Tibial nerve (tissue), 4 donors: Measurements from ENCODE around the gene SCT. TPM values are rescaled to one million over a fixed set of nuclear protein-coding genes. Genes with fewer than 3 reads are reported as not detected.

Experiments used
- DNase-seq, 2 donors: peaks; one replicate each; pipeline ENCODE4 v3.0.0-alpha.2; 2019; ENCODE audit warnings: low spot score in 2 of 2
- H3K27ac ChIP-seq, 4 donors: fragments of 200-600 bp; sonication (generic) in 3 of 4; one replicate each; pipeline ENCODE4 v1.5.1; 2017 to 2019; ENCODE audit warnings: mild to moderate bottlenecking in 1 of 4
- H3K27me3 ChIP-seq, 2 donors: fragments of 200-600 bp; sonication (generic) in 1 of 2; one replicate each; pipeline versions ENCODE4 v1.5.1 to v1.6.0; 2017 to 2019
- H3K36me3 ChIP-seq, 3 donors: fragments of 200-600 bp; sonication (generic); one replicate each; pipeline ENCODE4 v1.5.1; 2018 to 2019
- H3K4me1 ChIP-seq, 4 donors: fragments of 200-600 bp; sonication (generic) in 3 of 4; one replicate each; pipeline ENCODE4 v1.5.1; 2017 to 2019
- H3K4me3 ChIP-seq, 4 donors: fragments of 200-600 bp; sonication (generic) in 3 of 4; one replicate each; pipeline ENCODE4 v1.5.1; 2017 to 2019; ENCODE audit warnings: mild to moderate bottlenecking in 1 of 4, moderate library complexity in 1 of 4
- H3K9me3 ChIP-seq, 4 donors: fragments of 200-600 bp; sonication (generic) in 3 of 4; one replicate each; pipeline ENCODE4 v1.5.1; 2017 to 2019
- EP300 ChIP-seq, 2 donors: sonication (generic); formaldehyde crosslinking; IDR thresholded peaks; one replicate each; pipeline ENCODE4 v1.6.1; 2017; ENCODE audit warnings: antibody characterized with exemption in 2 of 2, mild to moderate bottlenecking in 1 of 2
- POLR2A ChIP-seq, 2 donors: fragments of 450-650 bp; IDR thresholded peaks; one replicate each; pipeline ENCODE4 v1.6.1; 2017; ENCODE audit warnings: antibody characterized with exemption in 2 of 2, mild to moderate bottlenecking in 2 of 2, moderate library complexity in 2 of 2
- WGBS, 2 donors: methylation state at CpG; one replicate each; pipeline ENCODE4 v1.1.5; 2018; 5-methylcytosine and 5-hydroxymethylcytosine counted together
- total RNA-seq, 4 donors: library from RNA; depleted of rRNA; stranded (reverse); fragments of >200 nt; gene quantifications; one replicate each; pipeline ENCODE4 v1.1.0, GENCODE V29; 2016
- TF ChIP-seq, protein P1 (sequence below), 5 experiments: fragments of 200-600 bp in 3 of 5; fragments of 450-650 bp in 2 of 5; sonication (generic) in 3 of 5; IDR thresholded peaks; one replicate each; pipeline ENCODE4 v1.5.1; 2016 to 2019; ENCODE audit warnings: antibody characterized with exemption in 5 of 5, mild to moderate bottlenecking in 3 of 5, moderate library complexity in 2 of 5

The SCT gene
- total RNA-seq, 4 donors from 2014 or later, result not detected

DNA sequence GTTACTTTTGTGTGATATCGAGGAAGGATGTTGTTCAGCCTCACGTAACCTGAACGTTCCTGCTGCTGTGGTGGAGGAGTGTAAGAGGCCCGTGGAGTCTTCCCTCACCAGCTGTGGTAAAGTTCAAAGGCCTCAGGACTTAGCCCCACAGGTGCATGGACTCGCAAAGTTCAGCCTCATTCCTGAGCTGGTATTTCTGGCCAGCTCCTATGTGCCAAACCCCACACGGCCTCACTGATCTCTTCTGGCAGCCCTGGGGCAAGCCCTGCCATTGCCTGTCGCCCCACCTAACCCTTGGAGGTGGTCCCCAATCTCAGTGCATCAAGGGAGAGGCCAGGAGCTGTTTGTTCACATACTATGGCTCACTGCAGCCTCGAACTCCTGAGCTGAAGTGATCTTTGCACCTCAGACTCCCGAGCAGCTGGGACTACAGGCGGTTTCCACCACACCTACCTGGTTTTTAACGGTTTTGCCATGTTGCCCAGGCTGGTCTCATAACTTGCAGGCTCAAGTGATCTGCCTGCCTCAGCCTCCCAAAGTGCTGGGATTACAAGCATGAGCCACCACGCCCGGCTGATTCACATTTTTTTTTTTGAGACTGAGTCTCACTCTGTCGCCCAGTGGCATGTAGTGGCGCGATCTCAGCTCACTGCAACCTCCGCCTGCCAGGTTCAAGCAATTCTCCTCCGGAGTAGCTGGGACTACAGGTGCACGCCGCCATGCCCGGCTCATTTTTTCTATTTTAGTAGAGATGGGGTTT is 48.5 kb downstream of the SCT start:
- H3K9me3 ChIP-seq, result no peaks in the 10 kb centered on the region
- no peaks in the 10 kb centered on the region for H3K27me3 ChIP-seq
- WGBS, 2 donors, result 79 to 80% methylated on average over 21 of the region's 21 CpGs
- DNase-seq, result no peak
- peaks cover 0 to 25% (median 0%) of the 10 kb centered on the region in 3 donors for H3K36me3 ChIP-seq
- no peak overlapping the region for H3K27ac ChIP-seq
- no peak for TF ChIP-seq POLR2A (IDR thresholded peaks at IDR 0.05)
- no peak for TF ChIP-seq EP300 (IDR thresholded peaks at IDR 0.05)
- TF ChIP-seq, protein P1, sequence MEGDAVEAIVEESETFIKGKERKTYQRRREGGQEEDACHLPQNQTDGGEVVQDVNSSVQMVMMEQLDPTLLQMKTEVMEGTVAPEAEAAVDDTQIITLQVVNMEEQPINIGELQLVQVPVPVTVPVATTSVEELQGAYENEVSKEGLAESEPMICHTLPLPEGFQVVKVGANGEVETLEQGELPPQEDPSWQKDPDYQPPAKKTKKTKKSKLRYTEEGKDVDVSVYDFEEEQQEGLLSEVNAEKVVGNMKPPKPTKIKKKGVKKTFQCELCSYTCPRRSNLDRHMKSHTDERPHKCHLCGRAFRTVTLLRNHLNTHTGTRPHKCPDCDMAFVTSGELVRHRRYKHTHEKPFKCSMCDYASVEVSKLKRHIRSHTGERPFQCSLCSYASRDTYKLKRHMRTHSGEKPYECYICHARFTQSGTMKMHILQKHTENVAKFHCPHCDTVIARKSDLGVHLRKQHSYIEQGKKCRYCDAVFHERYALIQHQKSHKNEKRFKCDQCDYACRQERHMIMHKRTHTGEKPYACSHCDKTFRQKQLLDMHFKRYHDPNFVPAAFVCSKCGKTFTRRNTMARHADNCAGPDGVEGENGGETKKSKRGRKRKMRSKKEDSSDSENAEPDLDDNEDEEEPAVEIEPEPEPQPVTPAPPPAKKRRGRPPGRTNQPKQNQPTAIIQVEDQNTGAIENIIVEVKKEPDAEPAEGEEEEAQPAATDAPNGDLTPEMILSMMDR (IDR thresholded peaks at IDR 0.05), result no peak
- H3K4me3 ChIP-seq, result peak overlapping the region in 1 of 4 donors; percentile 95
- peaks cover 0 to 61% (median 37%) of the 10 kb centered on the region in 4 donors for H3K4me1 ChIP-seq

DNA sequence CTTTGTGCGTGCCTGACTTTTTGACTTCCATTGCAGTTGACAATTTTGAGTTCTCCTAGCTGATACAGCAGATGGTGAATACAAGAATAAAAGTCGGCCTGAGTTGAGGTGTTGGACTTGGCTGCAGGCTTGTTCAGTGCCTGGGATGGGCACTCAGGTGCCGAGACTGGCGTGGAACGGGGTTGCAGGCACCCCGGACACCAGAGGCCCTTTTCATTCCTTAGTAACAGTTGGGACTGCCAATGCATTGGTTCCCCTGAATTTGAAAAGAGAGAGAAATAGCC is 49.4 kb downstream of the SCT start:
- no peak for DNase-seq
- TF ChIP-seq POLR2A (IDR thresholded peaks at IDR 0.05), result no peak
- no peak for TF ChIP-seq EP300 (IDR thresholded peaks at IDR 0.05)
- TF ChIP-seq, protein P1 (IDR thresholded peaks at IDR 0.05), result no peak
- 56 to 75% methylated on average over 6 of the region's 6 CpGs for WGBS, 2 donors
- Histone ChIP-seq H3K27me3 (no peaks in the 10 kb centered on the region), H3K36me3 (peaks cover 0 to 16% (median 0%) of the 10 kb centered on the region in 3 donors), H3K27ac (no peak overlapping the region), H3K4me1 (peaks cover 0 to 61% (median 37%) of the 10 kb centered on the region in 4 donors), H3K9me3 (no peaks in the 10 kb centered on the region), H3K4me3 (peak overlapping the region; percentile 58 to 97 (median 88))

DNA sequence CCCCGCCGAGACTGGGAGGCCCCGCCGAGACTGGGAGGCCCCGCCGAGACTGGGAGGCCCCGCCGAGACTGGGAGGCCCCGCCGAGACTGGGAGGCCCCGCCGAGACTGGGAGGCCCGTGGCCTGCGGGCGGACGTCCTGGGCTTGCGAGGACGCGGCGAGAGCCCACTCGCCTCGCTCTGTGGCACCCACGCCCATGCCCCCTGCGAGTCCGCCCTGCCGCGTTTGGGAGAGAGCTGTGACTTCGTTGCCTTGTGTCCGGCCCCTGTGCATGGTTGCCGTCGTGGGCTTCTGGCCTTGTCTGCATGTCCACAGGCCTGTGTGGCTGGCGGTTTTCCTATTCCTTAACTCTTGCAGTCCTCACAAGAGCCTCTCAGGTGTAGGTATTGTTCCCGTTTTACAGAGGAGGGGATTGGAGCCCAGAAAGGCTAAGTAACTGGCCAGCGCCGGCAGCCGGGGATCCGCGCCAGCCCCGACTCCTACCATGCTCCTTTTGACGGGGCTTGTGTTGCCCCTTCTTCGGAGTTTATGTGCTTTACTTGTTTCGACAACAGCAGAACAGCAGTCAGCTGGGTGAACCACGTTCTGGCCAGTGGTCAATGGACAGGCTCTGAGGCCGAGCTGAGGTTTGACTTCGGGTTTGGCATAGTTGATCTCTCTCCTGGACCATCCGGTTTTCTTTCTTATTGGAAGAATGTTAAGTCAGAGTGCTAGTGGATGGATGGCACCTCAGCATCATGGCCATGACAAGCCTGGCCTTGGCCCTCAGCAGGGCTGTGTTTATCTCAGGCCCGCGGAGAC is 50.0 kb downstream of the SCT start:
- H3K9me3 ChIP-seq, result no peaks in the 10 kb centered on the region
- WGBS, 2 donors, result 8 to 10% methylated on average over 19 to 25 of the region's 48 CpGs
- TF ChIP-seq POLR2A (IDR thresholded peaks at IDR 0.05) (no peak), EP300 (IDR thresholded peaks at IDR 0.05) (no peak)
- TF ChIP-seq, protein P1 (IDR thresholded peaks at IDR 0.05), result no peak
- H3K27ac ChIP-seq, result peak overlapping the region; percentile 28 to 96 (median 78)
- no peaks in the 10 kb centered on the region for H3K27me3 ChIP-seq
- H3K4me3 ChIP-seq, result peak overlapping the region; percentile 58 to 97 (median 88)
- peaks cover 0 to 11% (median 0%) of the 10 kb centered on the region in 3 donors for H3K36me3 ChIP-seq
- DNase-seq, result no peak
- H3K4me1 ChIP-seq, result peaks cover 0 to 61% (median 37%) of the 10 kb centered on the region in 4 donors

Other genes with a start within 250 kb of the SCT start
- 10 to 100 TPM in 3 of 4 donors, 1 to 10 TPM in 1; 4.6 to 16.2 (median 13.5) TPM for gene PKP3, start 233.0 kb downstream of the SCT start, total RNA-seq
- 10 to 100 TPM; 29.1 to 81.1 (median 69.3) TPM for gene SIGIRR, start 212.2 kb downstream of the SCT start, total RNA-seq
- under 1 TPM in 3 of 4 donors, not detected in 1; 0.78 to 0.90 (median 0.87) TPM for gene ANO9, start 185.2 kb downstream of the SCT start, total RNA-seq
- gene PTDSS2, start 176.9 kb downstream of the SCT start, total RNA-seq, result 100 to 1,000 TPM in 1 of 4 donors, 10 to 100 TPM in 3; 54.2 to 100 (median 63.9) TPM
- gene RNH1, start 119.9 kb downstream of the SCT start, total RNA-seq, result 100 to 1,000 TPM; 220 to 303 (median 281) TPM
- 10 to 100 TPM; 64.3 to 71.1 (median 68.1) TPM for gene HRAS, start 91.6 kb downstream of the SCT start, total RNA-seq
- 1 to 10 TPM in 1 of 4 donors, under 1 TPM in 2, not detected in 1; 0.22 to 1.4 (median 0.60) TPM for gene LRRC56, start 89.7 kb downstream of the SCT start, total RNA-seq
- gene LMNTD2, start 66.4 kb downstream of the SCT start, total RNA-seq, result 1 to 10 TPM; 1.3 to 5.9 (median 3.2) TPM
- gene RASSF7, start 66.2 kb downstream of the SCT start, total RNA-seq, result 10 to 100 TPM; 21.0 to 25.6 (median 23.1) TPM
- 10 to 100 TPM; 27.1 to 49.2 (median 34.9) TPM for gene PHRF1, start 50.7 kb downstream of the SCT start, total RNA-seq
- gene IRF7, start 11.2 kb downstream of the SCT start, total RNA-seq, result 10 to 100 TPM in 3 of 4 donors, 1 to 10 TPM in 1; 9.0 to 37.7 (median 27.5) TPM
- not detected for gene CDHR5, start 2.2 kb downstream of the SCT start, total RNA-seq
- gene DRD4, start 10.1 kb upstream of the SCT start, total RNA-seq, result 1 to 10 TPM in 1 of 4 donors, under 1 TPM in 2, not detected in 1; 0.84 to 2.5 (median 0.90) TPM
- 10 to 100 TPM; 31.6 to 54.3 (median 41.2) TPM for gene DEAF1, start 68.0 kb upstream of the SCT start, total RNA-seq
- 10 to 100 TPM; 15.3 to 43.9 (median 38.1) TPM for gene TMEM80, start 68.6 kb upstream of the SCT start, total RNA-seq
- gene EPS8L2, start 79.0 kb upstream of the SCT start, total RNA-seq, result 10 to 100 TPM; 29.1 to 48.0 (median 32.7) TPM
- gene TALDO1, start 120.3 kb upstream of the SCT start, total RNA-seq, result 100 to 1,000 TPM; 203 to 323 (median 241) TPM
- 10 to 100 TPM; 22.1 to 41.4 (median 27.3) TPM for gene GATD1, start 150.3 kb upstream of the SCT start, total RNA-seq
- not detected for gene CEND1, start 162.9 kb upstream of the SCT start, total RNA-seq
- 10 to 100 TPM in 2 of 4 donors, 1 to 10 TPM in 2; 8.0 to 17.5 (median 10.0) TPM for gene SLC25A22, start 171.1 kb upstream of the SCT start, total RNA-seq
- gene PIDD1, start 178.1 kb upstream of the SCT start, total RNA-seq, result 10 to 100 TPM; 32.2 to 67.5 (median 35.9) TPM
- 100 to 1,000 TPM; 404 to 765 (median 584) TPM for gene RPLP2, start 182.8 kb upstream of the SCT start, total RNA-seq
- 100 to 1,000 TPM; 136 to 314 (median 187) TPM for gene PNPLA2, start 191.7 kb upstream of the SCT start, total RNA-seq
- gene CRACR2B, start 200.7 kb upstream of the SCT start, total RNA-seq, result 10 to 100 TPM in 3 of 4 donors, 1 to 10 TPM in 1; 7.1 to 19.7 (median 16.8) TPM
- 100 to 1,000 TPM; 264 to 309 (median 281) TPM for gene CD151, start 205.8 kb upstream of the SCT start, total RNA-seq
- gene POLR2L, start 215.3 kb upstream of the SCT start, total RNA-seq, result 100 to 1,000 TPM in 2 of 4 donors, 10 to 100 TPM in 2; 71.7 to 140 (median 110) TPM
- 100 to 1,000 TPM; 139 to 256 (median 221) TPM for gene TSPAN4, start 215.7 kb upstream of the SCT start, total RNA-seq